HUES6 (cell line): ENCODE data around the gene MYBBP1A.

Experiments
- H3K27ac ChIP-seq: 2 replicates; pipeline ENCODE4 v1.7.0; 2013; ENCODE audit warnings: low read depth, mild to moderate bottlenecking, low read length, inconsistent platforms
- H3K27me3 ChIP-seq: 2 replicates; pipeline ENCODE4 v1.6.1; 2013; ENCODE audit warnings: low read length; ENCODE audit not compliant: control insufficient read depth, insufficient read depth
- H3K36me3 ChIP-seq: 2 replicates; pipeline ENCODE4 v1.6.1; 2013; ENCODE audit warnings: low read length; ENCODE audit not compliant: control insufficient read depth, insufficient read depth
- H3K4me1 ChIP-seq: 2 replicates; pipeline ENCODE4 v1.6.1; 2013; ENCODE audit warnings: low read length; ENCODE audit not compliant: control insufficient read depth, insufficient read depth
- H3K4me3 ChIP-seq: 2 replicates; pipeline ENCODE4 v1.5.1; 2013; ENCODE audit warnings: low read depth, low read length
- H3K9ac ChIP-seq: one replicate; pipeline ENCODE4 v1.6.1; 2013; ENCODE audit warnings: mild to moderate bottlenecking, low read length
- H3K9me3 ChIP-seq: 2 replicates; pipeline ENCODE4 v1.6.1; 2013; ENCODE audit warnings: low read depth, low read length; ENCODE audit not compliant: control insufficient read depth, insufficient read depth

Gene MYBBP1A

DNA sequence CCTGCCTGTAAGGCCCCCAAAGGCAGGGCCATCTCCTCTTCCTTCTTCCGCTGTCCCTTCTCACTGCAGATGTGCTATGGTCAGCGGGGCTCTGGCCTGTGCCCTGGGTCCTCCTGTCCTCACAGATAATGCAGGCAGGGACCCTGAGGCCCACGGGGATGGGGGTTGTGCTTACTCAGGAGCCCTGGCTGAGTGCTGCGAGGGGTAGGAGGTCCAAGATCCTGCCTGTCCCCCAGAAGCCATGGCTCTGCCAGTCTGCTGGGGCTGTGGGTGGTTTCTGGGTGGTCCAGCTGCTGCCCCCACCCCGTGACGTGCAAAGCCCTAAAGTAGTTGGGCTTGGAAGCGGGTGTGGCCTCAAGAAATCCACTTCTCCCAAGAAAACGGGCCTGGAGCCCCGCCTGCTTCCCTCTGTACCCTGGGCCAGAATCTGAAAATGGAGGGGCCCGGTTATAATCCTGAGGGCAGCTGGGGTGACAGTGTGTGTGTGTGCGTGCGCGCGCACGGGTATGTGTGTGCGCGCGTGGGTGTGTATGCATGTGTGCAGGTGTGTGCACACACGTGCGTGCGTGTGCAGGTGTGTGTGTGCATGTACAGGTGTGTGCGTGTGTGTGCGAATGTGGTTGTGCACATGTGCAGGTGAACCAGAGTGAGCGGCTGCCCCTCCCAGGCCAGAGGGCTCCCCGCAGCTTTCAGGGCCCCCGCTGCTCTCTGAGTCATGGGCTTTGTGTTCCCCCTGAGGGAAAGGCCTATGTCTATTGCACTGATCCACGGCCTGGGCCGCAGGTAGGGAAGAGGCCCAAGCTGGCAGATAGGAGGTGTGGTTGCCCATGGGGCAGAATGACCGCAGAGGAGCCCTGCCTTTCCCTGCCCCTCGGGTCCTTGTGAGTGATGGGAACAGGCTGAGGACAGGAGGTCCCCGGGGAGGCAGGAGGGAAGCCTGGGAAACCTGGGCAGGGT lies 42.8 kb downstream of the MYBBP1A start:
- no peaks in the 10 kb centered on the region for H3K9me3 ChIP-seq
- no peak overlapping the region for H3K9ac ChIP-seq
- no peaks in the 10 kb centered on the region for H3K36me3 ChIP-seq
- peaks cover 4% of the 10 kb centered on the region; the same call in 1 of the 2 replicates for H3K27me3 ChIP-seq
- H3K27ac ChIP-seq = no peak overlapping the region
- peaks cover 10% of the 10 kb centered on the region; the same call in 1 of the 2 replicates for H3K4me1 ChIP-seq
- H3K4me3 ChIP-seq = no peak overlapping the region

DNA sequence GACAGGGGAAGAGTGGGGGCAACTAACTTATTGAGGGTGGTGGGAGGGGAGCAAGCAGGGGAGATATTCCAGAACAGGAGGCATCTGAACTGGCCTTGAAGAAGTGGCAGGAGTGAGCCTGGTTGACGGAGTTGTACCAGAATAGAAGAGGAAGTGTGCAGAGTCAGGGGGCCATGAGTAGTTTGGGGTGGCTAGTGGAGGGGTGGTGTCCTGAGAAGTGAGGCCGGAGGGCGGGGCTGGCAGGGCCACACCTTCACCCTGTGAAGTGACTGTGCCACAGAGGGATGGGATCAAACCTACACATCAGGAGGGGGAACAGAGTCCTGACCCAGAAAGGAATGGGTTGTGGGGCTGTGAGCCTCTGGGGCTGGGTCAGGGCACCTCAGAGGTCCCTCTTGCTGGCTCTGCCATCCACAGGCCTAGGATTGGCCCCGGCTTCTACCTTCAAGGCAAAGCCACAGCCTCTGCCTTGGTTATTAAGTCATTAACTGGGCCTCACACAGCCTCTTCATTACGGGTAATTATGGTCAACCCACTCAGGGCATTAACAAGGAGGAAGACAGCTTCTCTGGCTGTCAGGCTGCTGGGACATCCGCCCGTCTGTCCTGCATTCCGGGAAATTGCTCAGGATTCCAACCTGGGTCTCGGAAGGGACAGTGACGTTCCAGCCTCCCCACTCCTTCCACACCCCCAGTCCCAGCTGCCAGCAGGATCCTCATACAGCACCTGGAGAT lies 43.8 kb downstream of the MYBBP1A start:
- Histone ChIP-seq H3K27me3 (peaks cover 4% of the 10 kb centered on the region; the same call in 1 of the 2 replicates), H3K36me3 (no peaks in the 10 kb centered on the region), H3K4me3 (no peak overlapping the region), H3K9me3 (no peaks in the 10 kb centered on the region), H3K27ac (no peak overlapping the region), H3K9ac (no peak overlapping the region), H3K4me1 (peaks cover 10% of the 10 kb centered on the region; the same call in 1 of the 2 replicates)

DNA sequence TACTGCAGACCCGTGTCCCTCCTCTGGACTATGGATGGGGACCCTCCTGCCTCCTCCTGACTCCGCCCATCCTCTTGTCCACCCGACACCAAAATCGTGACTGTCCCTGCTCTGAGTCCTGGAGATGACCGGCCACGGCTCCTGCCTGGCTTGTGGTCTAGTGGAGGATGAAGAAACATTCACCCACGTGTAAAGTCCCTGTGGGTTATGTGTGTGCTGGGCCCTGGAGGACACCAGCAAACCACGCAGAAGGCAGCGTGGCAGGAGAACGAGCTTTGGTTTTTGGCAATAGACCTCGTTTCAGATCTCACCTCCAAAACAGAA lies 44.6 kb downstream of the MYBBP1A start:
- no peaks in the 10 kb centered on the region for H3K36me3 ChIP-seq
- H3K4me3 ChIP-seq = no peak overlapping the region
- H3K27me3 ChIP-seq = peaks cover 8% of the 10 kb centered on the region; the same call in 1 of the 2 replicates
- peaks cover 10% of the 10 kb centered on the region; the same call in 1 of the 2 replicates for H3K4me1 ChIP-seq
- no peak overlapping the region for H3K9ac ChIP-seq
- H3K27ac ChIP-seq = no peak overlapping the region
- H3K9me3 ChIP-seq = no peaks in the 10 kb centered on the region

DNA sequence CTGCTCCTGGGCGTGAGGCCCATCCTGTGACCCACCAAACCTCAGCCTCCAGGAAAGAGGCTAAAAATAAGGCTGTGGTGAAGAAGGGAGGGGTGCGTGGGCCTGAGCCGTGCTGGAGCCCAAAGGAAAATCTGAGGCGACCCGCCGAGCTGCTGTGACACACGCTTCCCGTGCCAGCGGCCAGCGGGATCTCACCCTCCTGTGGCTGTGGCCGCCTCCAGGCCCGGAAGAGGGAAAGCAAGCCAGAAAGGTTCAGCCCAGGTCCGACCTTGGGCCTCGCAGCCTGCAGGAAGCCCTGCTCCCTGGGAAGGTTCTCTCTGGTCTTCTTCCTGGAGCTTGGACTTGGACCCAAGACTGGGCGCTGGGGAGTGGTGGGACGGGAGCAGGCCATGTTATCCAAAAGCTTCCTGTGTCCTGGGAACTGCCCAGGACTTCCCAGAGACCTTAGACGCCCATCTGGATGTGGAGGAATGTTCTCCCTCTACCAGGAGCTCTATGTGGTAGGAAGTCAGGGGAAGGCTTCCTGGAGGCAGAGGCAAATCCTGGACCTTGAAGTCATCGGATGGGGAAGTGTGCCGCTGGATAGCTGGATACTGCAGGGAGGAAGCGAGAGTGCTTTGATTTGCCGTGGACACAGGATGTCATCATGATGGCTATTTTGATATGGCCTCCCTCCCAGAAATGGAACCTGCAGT lies 45.1 kb downstream of the MYBBP1A start:
- Histone ChIP-seq H3K9me3 (no peaks in the 10 kb centered on the region), H3K4me3 (no peak overlapping the region), H3K27me3 (peaks cover 12% of the 10 kb centered on the region; the same call in 1 of the 2 replicates), H3K4me1 (peaks cover 15% of the 10 kb centered on the region), H3K27ac (no peak overlapping the region), H3K9ac (no peak overlapping the region), H3K36me3 (no peaks in the 10 kb centered on the region)

DNA sequence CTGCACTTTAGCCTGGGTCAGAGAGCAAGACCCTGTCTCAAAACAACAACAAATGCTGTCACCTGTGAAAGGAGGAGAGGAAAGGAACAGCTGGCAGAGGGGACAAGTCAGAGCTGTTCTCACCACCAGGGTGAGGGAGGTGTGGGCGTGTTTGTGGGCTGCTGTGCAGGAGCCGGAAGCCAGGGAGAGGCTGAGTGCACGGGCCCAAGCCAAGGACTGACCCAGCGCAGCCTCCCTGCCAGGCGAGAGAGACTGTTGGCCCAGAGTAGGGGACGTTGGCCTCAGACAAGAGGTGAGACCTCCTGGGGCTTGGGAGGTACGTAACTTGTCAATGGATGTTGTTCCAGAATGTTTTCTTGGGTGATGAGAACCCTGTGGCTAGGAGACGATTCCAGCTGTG lies 45.8 kb downstream of the MYBBP1A start:
- Histone ChIP-seq H3K9ac (no peak overlapping the region), H3K4me1 (peaks cover 16% of the 10 kb centered on the region), H3K36me3 (no peaks in the 10 kb centered on the region), H3K9me3 (no peaks in the 10 kb centered on the region), H3K27ac (no peak overlapping the region), H3K4me3 (no peak overlapping the region), H3K27me3 (peaks cover 19% of the 10 kb centered on the region; the same call in 1 of the 2 replicates)

DNA sequence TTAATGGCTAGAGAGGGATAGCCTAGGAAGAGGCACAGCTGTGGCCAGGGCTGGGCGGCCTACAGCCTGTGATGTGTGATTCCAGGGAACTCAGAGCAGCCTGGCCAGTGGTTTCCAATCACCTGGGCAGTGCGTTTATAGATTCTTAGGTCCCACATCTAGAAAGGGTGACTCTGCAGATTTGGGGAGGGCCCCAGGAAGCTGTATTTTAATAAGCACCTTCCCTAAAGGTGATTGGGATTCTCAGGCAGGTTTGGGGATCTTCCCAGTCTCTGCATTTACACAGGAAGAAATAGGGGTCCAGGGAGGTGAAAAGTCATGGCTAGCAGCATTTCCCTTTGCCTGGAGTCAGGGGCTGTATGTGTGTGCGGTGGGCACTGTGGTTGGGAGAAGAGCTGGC lies 47.0 kb downstream of the MYBBP1A start:
- no peak overlapping the region for H3K27ac ChIP-seq
- peaks cover 9% of the 10 kb centered on the region; the same call in 1 of the 2 replicates for H3K4me1 ChIP-seq
- peaks cover 26% of the 10 kb centered on the region; the same call in 1 of the 2 replicates for H3K27me3 ChIP-seq
- H3K9me3 ChIP-seq = no peaks in the 10 kb centered on the region
- H3K9ac ChIP-seq = no peak overlapping the region
- no peak overlapping the region for H3K4me3 ChIP-seq
- H3K36me3 ChIP-seq = no peaks in the 10 kb centered on the region

DNA sequence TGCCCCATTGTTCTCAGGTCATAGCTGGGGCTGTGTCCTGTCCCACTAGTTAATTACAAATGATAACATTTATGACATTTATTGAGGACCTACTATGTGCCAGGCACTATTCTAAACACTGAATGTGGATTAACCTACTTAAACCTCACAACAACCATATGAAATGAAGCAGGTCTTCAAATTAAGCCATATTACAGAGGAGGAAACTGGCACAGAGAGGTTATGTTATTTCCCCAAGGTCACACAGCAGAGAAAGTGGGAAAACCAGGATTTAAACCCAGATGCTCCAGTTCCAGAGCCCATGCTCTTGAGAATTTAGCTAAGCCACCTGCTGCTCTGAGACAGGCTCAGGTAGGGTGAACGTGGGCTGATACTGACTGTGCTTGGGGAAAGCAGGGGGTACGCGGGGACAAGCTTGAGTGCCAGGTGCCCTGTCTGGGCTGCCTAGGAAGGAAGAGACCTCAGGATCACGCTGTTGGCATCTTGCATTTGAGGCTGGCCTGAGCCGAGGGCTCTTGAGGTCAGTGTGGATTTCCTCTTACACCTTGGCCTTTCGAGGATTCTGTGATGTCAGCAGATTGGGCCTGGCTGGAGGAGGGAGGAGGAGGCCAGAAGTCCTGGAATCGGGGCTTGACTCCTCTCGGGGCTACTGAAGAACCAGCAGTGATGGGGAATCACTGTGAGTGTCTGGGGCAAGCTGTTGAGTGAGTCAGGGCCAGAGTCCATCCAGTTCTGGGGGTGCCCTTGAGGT lies 47.6 kb downstream of the MYBBP1A start:
- Histone ChIP-seq H3K27me3 (peaks cover 33% of the 10 kb centered on the region; the same call in 1 of the 2 replicates), H3K4me3 (no peak overlapping the region), H3K4me1 (peaks cover 16% of the 10 kb centered on the region; the same call in 1 of the 2 replicates), H3K27ac (no peak overlapping the region), H3K36me3 (no peaks in the 10 kb centered on the region), H3K9me3 (no peaks in the 10 kb centered on the region), H3K9ac (no peak overlapping the region)

DNA sequence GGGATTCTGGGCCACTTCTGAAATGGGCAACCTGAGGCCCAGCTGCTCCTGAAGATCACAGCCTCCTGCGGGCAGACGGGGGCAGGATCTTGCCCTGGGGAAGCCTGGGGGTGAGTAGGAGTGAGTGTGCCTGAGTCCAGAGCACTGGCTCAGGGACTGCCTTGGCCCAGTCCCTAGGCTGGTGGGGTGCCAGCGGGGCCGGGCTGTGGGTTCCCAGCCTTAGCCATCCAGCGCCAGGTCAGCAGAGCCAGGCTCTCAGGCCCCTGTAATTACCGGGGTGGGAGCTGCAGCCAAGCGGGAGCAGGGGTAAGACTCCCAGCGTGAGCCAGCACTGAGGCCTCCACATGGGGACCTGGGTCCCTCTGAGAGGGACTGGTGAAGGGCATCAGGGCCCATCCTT lies 48.3 kb downstream of the MYBBP1A start:
- Histone ChIP-seq H3K27me3 (peaks cover 37% of the 10 kb centered on the region; the same call in 1 of the 2 replicates), H3K4me3 (no peak overlapping the region), H3K27ac (no peak overlapping the region), H3K9ac (no peak overlapping the region), H3K36me3 (no peaks in the 10 kb centered on the region), H3K4me1 (peaks cover 18% of the 10 kb centered on the region; the same call in 1 of the 2 replicates), H3K9me3 (no peaks in the 10 kb centered on the region)

DNA sequence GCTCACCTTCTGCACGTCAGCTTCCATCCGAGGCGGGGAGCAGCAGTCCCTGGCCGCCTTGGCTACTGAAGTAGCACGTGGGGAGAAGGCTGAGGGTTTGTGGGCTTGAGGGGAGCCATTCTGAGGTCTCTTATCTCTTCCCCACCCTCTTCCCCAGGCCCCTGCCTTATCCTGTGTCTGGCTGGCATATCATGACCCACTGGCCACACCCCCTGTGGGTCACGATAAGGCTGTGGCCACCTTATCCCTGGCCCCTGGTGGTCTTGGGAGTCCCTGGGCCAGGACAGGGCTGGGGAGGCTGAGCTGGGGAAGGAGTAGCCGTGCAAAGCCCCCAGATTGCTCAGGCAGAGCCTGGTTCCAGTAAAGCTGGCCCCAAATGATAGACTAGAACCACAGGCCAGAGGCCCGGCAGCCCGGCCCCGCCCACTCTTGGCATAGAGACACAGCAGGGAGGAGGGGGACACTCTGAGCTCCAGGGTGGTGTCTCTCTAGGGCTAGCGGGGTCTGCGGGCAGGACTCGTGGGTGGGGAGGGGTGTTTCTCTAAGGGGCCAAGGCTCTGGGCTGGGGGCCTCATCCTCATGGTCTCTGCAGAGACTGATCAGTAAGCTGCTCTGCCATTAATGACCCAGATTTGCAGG lies 48.9 kb downstream of the MYBBP1A start:
- Histone ChIP-seq H3K9me3 (no peaks in the 10 kb centered on the region), H3K4me3 (no peak overlapping the region), H3K4me1 (peaks cover 18% of the 10 kb centered on the region; the same call in 1 of the 2 replicates), H3K36me3 (no peaks in the 10 kb centered on the region), H3K9ac (no peak overlapping the region), H3K27ac (no peak overlapping the region), H3K27me3 (peaks cover 43% of the 10 kb centered on the region)

DNA sequence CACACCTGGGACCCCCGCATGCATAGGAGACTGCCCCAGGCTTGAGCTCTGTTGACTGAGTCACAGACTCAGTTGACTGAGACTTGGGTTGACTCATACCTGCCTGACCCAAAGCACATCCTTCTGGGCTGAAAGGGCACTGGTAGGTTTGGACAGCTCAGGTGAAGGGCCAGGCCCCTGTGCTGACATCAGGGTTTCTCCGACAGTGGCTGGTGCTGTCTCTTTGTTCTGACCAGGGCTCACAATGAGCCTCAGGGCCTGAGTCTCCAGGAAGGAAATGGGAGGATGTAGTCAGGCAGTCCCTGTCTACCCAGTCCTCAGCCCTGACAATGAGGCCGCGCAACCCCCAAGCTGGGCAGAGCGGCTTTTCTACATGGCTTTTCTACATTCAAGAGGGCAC lies 50.0 kb downstream of the MYBBP1A start:
- Histone ChIP-seq H3K27ac (no peak overlapping the region), H3K4me3 (no peak overlapping the region), H3K27me3 (peaks cover 50% of the 10 kb centered on the region), H3K9me3 (no peaks in the 10 kb centered on the region), H3K9ac (no peak overlapping the region), H3K36me3 (no peaks in the 10 kb centered on the region), H3K4me1 (peaks cover 23% of the 10 kb centered on the region; the same call in 1 of the 2 replicates)
